ENCODE measurements around the gene ERC2. TPM values are rescaled to one million over a fixed set of nuclear protein-coding genes. Genes with fewer than 3 reads are reported as not detected.

The ERC2 gene
- total RNA-seq, 2 experiments from 2014 or later: not detected

DNA sequence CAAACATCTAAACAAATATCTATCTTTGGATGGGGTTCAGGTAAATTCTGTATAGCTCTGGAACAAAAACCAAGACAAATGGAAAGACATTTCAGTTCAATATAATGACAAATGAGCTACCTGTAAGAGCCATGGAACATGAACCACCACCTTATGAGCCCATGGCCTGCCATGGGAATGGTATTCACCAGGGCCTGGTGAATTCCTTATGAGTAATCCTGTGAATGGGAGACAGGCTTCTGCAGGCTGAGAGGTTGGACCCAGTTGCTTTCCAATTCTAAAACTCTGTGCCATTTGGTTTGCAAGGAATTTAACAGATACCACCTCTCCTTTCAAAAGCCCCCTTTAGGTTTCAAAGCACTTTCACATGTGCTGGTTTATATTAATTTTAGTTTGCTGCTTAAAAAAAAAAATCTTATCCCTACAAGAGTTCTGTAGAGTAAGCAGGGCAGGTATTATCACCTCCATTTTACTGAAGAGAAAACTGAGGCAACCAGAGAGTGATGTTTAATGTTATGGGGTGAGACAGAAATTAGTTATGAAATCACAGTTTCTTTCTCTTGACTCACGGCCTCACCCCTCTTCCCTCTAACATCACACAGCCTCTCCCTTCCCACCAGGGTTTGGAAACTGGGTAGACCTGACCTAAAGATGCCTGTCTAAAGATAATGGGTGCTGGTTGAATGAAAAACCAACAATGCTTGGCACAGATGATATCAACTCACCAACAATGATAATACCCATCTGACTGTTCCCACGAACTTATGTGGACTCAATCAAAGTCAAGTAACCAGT is 583.6 kb downstream of the ERC2 start:
- 0 out of 2 replicates have a peak overlapping the region, but pooled peaks have one; percentile 26 for H2AFZ ChIP-seq (ENCODE audit: low read length)
- no peak for DNase-seq (ENCODE audit: low spot score)
- intact Hi-C loops (cut with micrococcal nuclease; ENCODE audit: unreplicated experiment): no loop called here
- no peak overlapping the region for H3K27ac ChIP-seq (ENCODE audit: low read depth, low read length, poor library complexity, severe bottlenecking)
- H4K20me1 ChIP-seq (ENCODE audit: insufficient read depth, low read length): no peaks in the 10 kb centered on the region
- no peak overlapping the region for H3K4me2 ChIP-seq (ENCODE audit: low read length)
- H3K4me1 ChIP-seq (ENCODE audit: insufficient read depth, low read length, poor library complexity, severe bottlenecking): no peaks in the 10 kb centered on the region
- no peaks in the 10 kb centered on the region for H3K9me3 ChIP-seq (ENCODE audit: low read length)
- no peaks in the 10 kb centered on the region for H3K79me2 ChIP-seq (ENCODE audit: insufficient read depth, low read depth, low read length)
- POLR2A ChIA-PET: no interaction called here
- no peaks in the 10 kb centered on the region for H3K36me3 ChIP-seq (ENCODE audit: insufficient read depth, low read length)
- CTCF ChIA-PET (ENCODE audit: unreplicated experiment): no interaction called here
- no peak overlapping the region for H3K4me3 ChIP-seq (ENCODE audit: low read depth, low read length, poor library complexity, severe bottlenecking)
- BruUV-seq (replicated peaks): no TSS peak
- H3K9me2 ChIP-seq (ENCODE audit: insufficient read depth, low read length): no peaks in the 10 kb centered on the region
- TF ChIP-seq, protein P1, sequence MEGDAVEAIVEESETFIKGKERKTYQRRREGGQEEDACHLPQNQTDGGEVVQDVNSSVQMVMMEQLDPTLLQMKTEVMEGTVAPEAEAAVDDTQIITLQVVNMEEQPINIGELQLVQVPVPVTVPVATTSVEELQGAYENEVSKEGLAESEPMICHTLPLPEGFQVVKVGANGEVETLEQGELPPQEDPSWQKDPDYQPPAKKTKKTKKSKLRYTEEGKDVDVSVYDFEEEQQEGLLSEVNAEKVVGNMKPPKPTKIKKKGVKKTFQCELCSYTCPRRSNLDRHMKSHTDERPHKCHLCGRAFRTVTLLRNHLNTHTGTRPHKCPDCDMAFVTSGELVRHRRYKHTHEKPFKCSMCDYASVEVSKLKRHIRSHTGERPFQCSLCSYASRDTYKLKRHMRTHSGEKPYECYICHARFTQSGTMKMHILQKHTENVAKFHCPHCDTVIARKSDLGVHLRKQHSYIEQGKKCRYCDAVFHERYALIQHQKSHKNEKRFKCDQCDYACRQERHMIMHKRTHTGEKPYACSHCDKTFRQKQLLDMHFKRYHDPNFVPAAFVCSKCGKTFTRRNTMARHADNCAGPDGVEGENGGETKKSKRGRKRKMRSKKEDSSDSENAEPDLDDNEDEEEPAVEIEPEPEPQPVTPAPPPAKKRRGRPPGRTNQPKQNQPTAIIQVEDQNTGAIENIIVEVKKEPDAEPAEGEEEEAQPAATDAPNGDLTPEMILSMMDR (conservative IDR thresholded peaks at IDR 0.05; ENCODE audit: low read length): no peak
- TF ChIP-seq EZH2phosphoT487 (IDR thresholded peaks at IDR 0.05; ENCODE audit: borderline replicate concordance, low read depth, low read length): no peak

GRCh38 chr3:55884066-55884465 is 584.2 kb downstream of the ERC2 start:
- no TSS peak for BruUV-seq (replicated peaks)
- CTCF ChIA-PET (ENCODE audit: unreplicated experiment): no interaction called here
- no peaks in the 10 kb centered on the region for H3K9me3 ChIP-seq (ENCODE audit: low read length)
- H3K36me3 ChIP-seq (ENCODE audit: insufficient read depth, low read length): no peaks in the 10 kb centered on the region
- H3K27ac ChIP-seq (ENCODE audit: low read depth, low read length, poor library complexity, severe bottlenecking): no peak overlapping the region
- no peak overlapping the region for H3K4me2 ChIP-seq (ENCODE audit: low read length)
- no peaks in the 10 kb centered on the region for H3K79me2 ChIP-seq (ENCODE audit: insufficient read depth, low read depth, low read length)
- no peaks in the 10 kb centered on the region for H4K20me1 ChIP-seq (ENCODE audit: insufficient read depth, low read length)
- intact Hi-C loops (cut with micrococcal nuclease; ENCODE audit: unreplicated experiment): no loop called here
- TF ChIP-seq EZH2phosphoT487 (IDR thresholded peaks at IDR 0.05; ENCODE audit: borderline replicate concordance, low read depth, low read length): no peak
- TF ChIP-seq, protein P1 (conservative IDR thresholded peaks at IDR 0.05; ENCODE audit: low read length): no peak
- no peaks in the 10 kb centered on the region for H3K9me2 ChIP-seq (ENCODE audit: insufficient read depth, low read length)
- no peak overlapping the region for H2AFZ ChIP-seq (ENCODE audit: low read length)
- no peak for DNase-seq (ENCODE audit: low spot score)
- H3K4me1 ChIP-seq (ENCODE audit: insufficient read depth, low read length, poor library complexity, severe bottlenecking): no peaks in the 10 kb centered on the region
- H3K4me3 ChIP-seq (ENCODE audit: low read depth, low read length, poor library complexity, severe bottlenecking): no peak overlapping the region
- POLR2A ChIA-PET: no interaction called here

DNA sequence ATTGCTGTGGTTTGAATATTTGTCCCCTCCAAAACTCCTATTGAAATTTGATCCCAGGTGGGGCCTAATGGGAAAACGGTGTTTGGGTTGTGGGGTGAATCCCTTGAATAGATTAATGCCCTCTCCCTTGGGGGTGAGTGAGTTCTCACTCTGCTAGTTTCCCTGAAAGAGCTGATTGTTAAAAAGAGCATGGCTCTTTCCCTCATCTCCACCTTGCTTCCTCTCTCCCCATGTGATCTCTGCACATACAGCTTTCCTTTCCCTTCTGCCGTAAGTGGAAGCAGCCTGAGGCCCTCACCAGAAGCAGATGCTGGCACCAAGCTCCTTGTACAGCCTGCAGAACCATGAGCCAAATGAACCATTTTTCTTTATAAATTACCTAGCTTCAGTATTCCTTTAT is 586.3 kb downstream of the ERC2 start:
- no TSS peak for BruUV-seq (replicated peaks)
- intact Hi-C loops (cut with micrococcal nuclease; ENCODE audit: unreplicated experiment): no loop called here
- Histone ChIP-seq H3K27ac (ENCODE audit: low read depth, low read length, poor library complexity, severe bottlenecking) (no peak overlapping the region), H3K4me2 (ENCODE audit: low read length) (no peak overlapping the region), H3K36me3 (ENCODE audit: insufficient read depth, low read length) (no peaks in the 10 kb centered on the region), H3K79me2 (ENCODE audit: insufficient read depth, low read depth, low read length) (no peaks in the 10 kb centered on the region), H3K9me3 (ENCODE audit: low read length) (no peaks in the 10 kb centered on the region), H2AFZ (ENCODE audit: low read length) (no peak overlapping the region), H3K4me1 (ENCODE audit: insufficient read depth, low read length, poor library complexity, severe bottlenecking) (no peaks in the 10 kb centered on the region), H4K20me1 (ENCODE audit: insufficient read depth, low read length) (no peaks in the 10 kb centered on the region), H3K4me3 (ENCODE audit: low read depth, low read length, poor library complexity, severe bottlenecking) (no peak overlapping the region), H3K9me2 (ENCODE audit: insufficient read depth, low read length) (no peaks in the 10 kb centered on the region)
- CTCF ChIA-PET (ENCODE audit: unreplicated experiment): no interaction called here
- DNase-seq (ENCODE audit: low spot score): no peak
- TF ChIP-seq, protein P1 (conservative IDR thresholded peaks at IDR 0.05; ENCODE audit: low read length): no peak
- no peak for TF ChIP-seq EZH2phosphoT487 (IDR thresholded peaks at IDR 0.05; ENCODE audit: borderline replicate concordance, low read depth, low read length)
- POLR2A ChIA-PET: no interaction called here

Data from OCI-LY7 (cell line).